Astrocyte (in vitro differentiated cells and primary cell): ENCODE data around the gene LAMC1. TPM values are rescaled to one million over a fixed set of nuclear protein-coding genes. Genes with fewer than 3 reads are reported as not detected.

ENCODE experiments used
- DNase-seq: peaks from one replicate; pipeline ENCODE4 v3.0.0-alpha.2; 2010; ENCODE audit warnings: low read depth
- FAIRE-seq: peaks from 2 replicates; lab custom pipeline; 2011; peaks lifted over from hg19 to GRCh38; lab: Jason Lieb, UNC
- H2AFZ ChIP-seq: 2 replicates; pipeline ENCODE4 v1.6.0; 2012; ENCODE audit warnings: low read depth, low read length, inconsistent platforms
- H3K27ac ChIP-seq: 2 replicates; pipeline ENCODE4 v1.5.1; 2011; ENCODE audit warnings: low read depth, low read length, inconsistent platforms
- H3K27me3 ChIP-seq: 2 replicates; pipeline ENCODE4 v1.6.0; 2011; ENCODE audit warnings: low read length, inconsistent platforms; ENCODE audit not compliant: insufficient read depth
- H3K36me3 ChIP-seq: 2 replicates; pipeline ENCODE4 v1.5.1; 2011; ENCODE audit warnings: low read length, inconsistent platforms; ENCODE audit not compliant: insufficient read depth
- H3K4me1 ChIP-seq: 2 replicates; pipeline ENCODE4 v1.5.1; 2011; ENCODE audit warnings: low read length, inconsistent platforms; ENCODE audit not compliant: insufficient read depth
- H3K4me2 ChIP-seq: 2 replicates; pipeline ENCODE4 v1.6.0; 2012; ENCODE audit warnings: low read length, inconsistent platforms
- H3K4me3 ChIP-seq: 2 replicates; pipeline ENCODE4 v1.5.1; 2011; ENCODE audit warnings: low read depth, mild to moderate bottlenecking, low read length, inconsistent platforms; ENCODE audit not compliant: insufficient read depth
- H3K79me2 ChIP-seq: 2 replicates; pipeline ENCODE4 v1.6.0; 2012; ENCODE audit warnings: mild to moderate bottlenecking, low read length, inconsistent platforms; ENCODE audit not compliant: insufficient read depth
- H3K9ac ChIP-seq: 2 replicates; pipeline ENCODE4 v1.6.0; 2012; ENCODE audit warnings: mild to moderate bottlenecking, low read length, inconsistent platforms
- H3K9me3 ChIP-seq: 2 replicates; pipeline ENCODE4 v1.5.1; 2012; ENCODE audit warnings: low read depth, mild to moderate bottlenecking, low read length, inconsistent platforms; ENCODE audit not compliant: insufficient read depth
- H4K20me1 ChIP-seq: 2 replicates; pipeline ENCODE4 v1.6.0; 2012; ENCODE audit warnings: low read length, inconsistent platforms; ENCODE audit not compliant: insufficient read depth
- H3K27ac Mint-ChIP-seq: one replicate; pipeline ENCODE4 v1.8.0; 2021; ENCODE audit warnings: mild to moderate bottlenecking, mixed read lengths; ENCODE audit not compliant: unreplicated experiment
- H3K27me3 Mint-ChIP-seq: one replicate; pipeline ENCODE4 v1.8.0; 2021; ENCODE audit warnings: low read depth, mixed read lengths; ENCODE audit not compliant: unreplicated experiment
- H3K36me3 Mint-ChIP-seq: one replicate; pipeline ENCODE4 v1.8.0; 2021; ENCODE audit warnings: low read depth, mixed read lengths; ENCODE audit not compliant: unreplicated experiment
- H3K4me1 Mint-ChIP-seq: one replicate; pipeline ENCODE4 v1.8.0; 2021; ENCODE audit warnings: low read depth, mixed read lengths; ENCODE audit not compliant: unreplicated experiment
- H3K4me3 Mint-ChIP-seq: one replicate; pipeline ENCODE4 v1.8.0; 2021; ENCODE audit warnings: mild to moderate bottlenecking, moderate library complexity, mixed read lengths; ENCODE audit not compliant: unreplicated experiment
- H3K9me3 Mint-ChIP-seq: one replicate; pipeline ENCODE4 v1.8.0; 2021; ENCODE audit warnings: mild to moderate bottlenecking, mixed read lengths; ENCODE audit not compliant: unreplicated experiment
- EZH2 ChIP-seq: IDR thresholded peaks from 2 replicates; pipeline ENCODE4 v1.6.1; 2012; ENCODE audit warnings: mild to moderate bottlenecking, low read length, inconsistent platforms; ENCODE audit not compliant: insufficient read depth
- total RNA-seq: library from RNA; stranded (reverse); gene quantifications from 2 replicates; pipeline ENCODE4 v1.2.1, GENCODE V29; 2021
- TF ChIP-seq, protein P1 (sequence below): IDR thresholded peaks from 2 replicates; pipeline ENCODE4 v1.5.1; 2011; ENCODE audit warnings: low read depth, mild to moderate bottlenecking, inconsistent platforms, low read length, moderate library complexity; ENCODE audit not compliant: insufficient read depth

The LAMC1 gene
- total RNA-seq, 1 donor from 2014 or later, result 270 TPM

DNA sequence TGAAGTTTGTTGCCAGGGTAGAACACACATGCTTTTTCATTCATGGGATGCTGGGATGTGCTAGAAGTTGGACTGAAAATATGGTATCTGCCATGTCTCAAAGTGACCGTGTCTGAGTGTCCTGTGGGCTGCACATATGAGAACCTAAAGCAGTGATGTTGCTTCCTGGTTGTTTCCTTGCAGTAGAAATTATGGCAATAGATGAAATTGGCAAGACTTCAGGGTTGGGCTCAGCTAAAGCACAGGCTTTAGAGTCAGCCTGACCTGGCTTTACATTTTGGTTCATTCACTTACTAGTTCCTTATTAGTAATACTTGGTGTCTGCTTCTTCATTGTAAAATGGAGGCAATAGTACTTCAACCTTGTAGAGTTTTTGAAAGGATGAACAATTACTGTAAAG, 165.0 kb downstream of the LAMC1 start:
- Histone ChIP-seq H3K27me3 (no peaks in the 10 kb centered on the region), H3K79me2 (no peaks in the 10 kb centered on the region), H3K4me1 (peaks cover 21% of the 10 kb centered on the region), H3K27ac (no peak overlapping the region), H3K9ac (no peak overlapping the region), H3K36me3 (no peaks in the 10 kb centered on the region), H2AFZ (no peak overlapping the region), H3K9me3 (no peaks in the 10 kb centered on the region), H4K20me1 (no peaks in the 10 kb centered on the region), H3K4me2 (no peak overlapping the region), H3K4me3 (no peak overlapping the region)
- H3K4me1 Mint-ChIP-seq, result peaks cover 21% of the 10 kb centered on the region
- FAIRE-seq, result peak; percentile 39
- H3K9me3 Mint-ChIP-seq, result no peaks in the 10 kb centered on the region
- H3K27me3 Mint-ChIP-seq, result no peaks in the 10 kb centered on the region
- H3K36me3 Mint-ChIP-seq, result no peaks in the 10 kb centered on the region
- no peak for DNase-seq
- TF ChIP-seq, protein P1, sequence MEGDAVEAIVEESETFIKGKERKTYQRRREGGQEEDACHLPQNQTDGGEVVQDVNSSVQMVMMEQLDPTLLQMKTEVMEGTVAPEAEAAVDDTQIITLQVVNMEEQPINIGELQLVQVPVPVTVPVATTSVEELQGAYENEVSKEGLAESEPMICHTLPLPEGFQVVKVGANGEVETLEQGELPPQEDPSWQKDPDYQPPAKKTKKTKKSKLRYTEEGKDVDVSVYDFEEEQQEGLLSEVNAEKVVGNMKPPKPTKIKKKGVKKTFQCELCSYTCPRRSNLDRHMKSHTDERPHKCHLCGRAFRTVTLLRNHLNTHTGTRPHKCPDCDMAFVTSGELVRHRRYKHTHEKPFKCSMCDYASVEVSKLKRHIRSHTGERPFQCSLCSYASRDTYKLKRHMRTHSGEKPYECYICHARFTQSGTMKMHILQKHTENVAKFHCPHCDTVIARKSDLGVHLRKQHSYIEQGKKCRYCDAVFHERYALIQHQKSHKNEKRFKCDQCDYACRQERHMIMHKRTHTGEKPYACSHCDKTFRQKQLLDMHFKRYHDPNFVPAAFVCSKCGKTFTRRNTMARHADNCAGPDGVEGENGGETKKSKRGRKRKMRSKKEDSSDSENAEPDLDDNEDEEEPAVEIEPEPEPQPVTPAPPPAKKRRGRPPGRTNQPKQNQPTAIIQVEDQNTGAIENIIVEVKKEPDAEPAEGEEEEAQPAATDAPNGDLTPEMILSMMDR, result no peak
- H3K4me3 Mint-ChIP-seq, result no peak overlapping the region
- H3K27ac Mint-ChIP-seq, result no peak overlapping the region

- Histone ChIP-seq H3K27me3 (no peaks in the 10 kb centered on the region), H3K79me2 (no peaks in the 10 kb centered on the region), H3K27ac (peak overlapping the region; percentile 73), H2AFZ (no peak overlapping the region), H3K9me3 (no peaks in the 10 kb centered on the region), H3K4me2 (peak overlapping the region; percentile 24), H4K20me1 (no peaks in the 10 kb centered on the region), H3K4me1 (peaks cover 23% of the 10 kb centered on the region), H3K4me3 (no peak overlapping the region), H3K36me3 (no peaks in the 10 kb centered on the region), H3K9ac (peak overlapping the region; percentile 55)
- H3K27me3 Mint-ChIP-seq, result no peaks in the 10 kb centered on the region
- H3K4me3 Mint-ChIP-seq, result no peak overlapping the region
- peak; percentile 45 for FAIRE-seq
- H3K36me3 Mint-ChIP-seq, result no peaks in the 10 kb centered on the region
- no peak for TF ChIP-seq EZH2
- TF ChIP-seq, protein P1, result no peak
- H3K4me1 Mint-ChIP-seq, result peaks cover 22% of the 10 kb centered on the region
- peak overlapping the region; percentile 91 for H3K27ac Mint-ChIP-seq
- no peaks in the 10 kb centered on the region for H3K9me3 Mint-ChIP-seq
- DNase-seq, result peak; percentile 91
Measured at GRCh38 chr1:183191833-183192232, 168.6 kb downstream of the LAMC1 start.

- Histone ChIP-seq H3K9ac (no peak overlapping the region), H3K36me3 (no peaks in the 10 kb centered on the region), H3K4me2 (no peak overlapping the region), H2AFZ (no peak overlapping the region), H3K27ac (no peak overlapping the region), H3K9me3 (no peaks in the 10 kb centered on the region), H3K4me3 (no peak overlapping the region), H4K20me1 (no peaks in the 10 kb centered on the region), H3K27me3 (no peaks in the 10 kb centered on the region), H3K4me1 (peaks cover 31% of the 10 kb centered on the region), H3K79me2 (no peaks in the 10 kb centered on the region)
- Mint-ChIP-seq H3K36me3 (no peaks in the 10 kb centered on the region), H3K9me3 (no peaks in the 10 kb centered on the region), H3K4me3 (no peak overlapping the region), H3K27me3 (no peaks in the 10 kb centered on the region), H3K4me1 (peaks cover 33% of the 10 kb centered on the region), H3K27ac (no peak overlapping the region)
- FAIRE-seq (no peak), DNase-seq (no peak)
- TF ChIP-seq EZH2, result no peak
- TF ChIP-seq, protein P1, result no peak
Measured at GRCh38 chr1:183193963-183194525, 170.8 kb downstream of the LAMC1 start.
